GM19099 (cell line): ENCODE measurements around the gene CHRNA9.

Source experiments
- POLR2A ChIP-seq: IDR thresholded peaks from 3 replicates; pipeline ENCODE4 v1.6.1; 2011; ENCODE audit warnings: low read depth; ENCODE audit not compliant: insufficient read length; ENCODE audit errors: extremely low read depth

The CHRNA9 gene

GRCh38 chr4:40394236-40394635 lies 59.1 kb downstream of the CHRNA9 start:
- no peak for TF ChIP-seq POLR2A

GRCh38 chr4:40395166-40395900 lies 60.2 kb downstream of the CHRNA9 start:
- TF ChIP-seq POLR2A: no peak

DNA sequence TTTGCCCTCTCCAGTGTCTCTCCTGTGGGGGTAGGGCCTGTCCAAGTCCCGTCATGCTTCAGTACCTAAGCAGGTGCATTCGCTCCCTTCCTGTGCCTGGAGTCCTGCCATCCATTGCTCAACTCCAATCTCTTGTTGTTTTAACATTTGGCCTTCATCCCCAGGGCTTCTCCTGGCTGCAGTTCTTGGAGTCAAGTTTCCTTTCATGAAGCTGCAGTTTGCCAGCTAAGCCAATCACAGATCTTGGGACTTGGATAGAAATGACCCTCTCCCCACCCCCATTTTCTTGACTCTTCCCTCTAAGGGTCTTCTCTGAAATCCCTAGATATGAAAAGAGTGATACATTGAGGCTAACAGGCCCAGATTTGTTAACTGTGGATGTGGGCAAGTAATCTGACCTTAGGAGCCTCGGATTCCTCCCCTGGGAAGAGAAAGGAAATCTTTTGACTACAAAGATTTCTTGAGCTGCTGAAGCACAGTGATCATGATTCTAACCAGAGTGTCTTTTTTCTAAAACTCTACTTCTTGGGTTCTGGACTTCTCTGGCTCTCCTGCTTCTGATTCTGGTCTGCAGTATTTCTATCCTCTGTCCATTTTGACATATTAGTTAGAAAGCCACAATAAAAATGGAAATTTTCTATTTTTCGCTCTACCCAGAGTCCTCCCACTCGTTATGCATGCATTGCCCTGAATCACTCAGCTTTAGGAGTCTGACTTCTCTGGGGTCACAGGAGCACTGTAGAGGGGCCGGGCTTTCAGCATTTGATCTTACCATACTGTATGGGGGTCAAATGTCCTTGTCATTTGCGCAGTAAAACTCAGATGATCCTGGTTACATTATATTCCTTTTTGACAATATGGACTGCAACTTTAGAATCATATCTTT lies 61.0 kb downstream of the CHRNA9 start:
- TF ChIP-seq POLR2A: no peak

- no peak for TF ChIP-seq POLR2A
These were observed 64.4 kb downstream of the CHRNA9 start for GRCh38 chr4:40399578-40399977.

- TF ChIP-seq POLR2A: no peak
These were observed 66.0 kb downstream of the CHRNA9 start for GRCh38 chr4:40401096-40401495.

DNA sequence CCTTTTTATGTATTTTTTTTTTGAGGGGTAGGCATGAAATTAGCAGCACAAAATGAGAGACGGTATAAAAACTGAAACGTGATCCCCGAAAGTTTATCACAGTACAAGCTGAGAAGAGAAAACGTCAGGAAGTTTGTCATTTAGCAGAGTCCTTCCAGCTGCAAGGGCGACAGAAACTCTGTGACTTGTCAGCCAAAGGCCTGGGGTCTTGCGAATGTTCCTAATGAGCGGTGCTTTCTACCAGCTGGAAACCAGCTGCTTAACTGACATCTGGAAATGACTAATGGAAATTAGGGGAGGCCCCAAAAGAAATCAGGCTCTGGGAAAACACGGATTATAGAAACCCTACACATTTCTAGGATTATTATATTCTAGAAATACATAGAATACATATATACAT lies 66.5 kb downstream of the CHRNA9 start:
- no peak for TF ChIP-seq POLR2A

GRCh38 chr4:40402556-40402955 lies 67.4 kb downstream of the CHRNA9 start:
- no peak for TF ChIP-seq POLR2A

GRCh38 chr4:40403081-40403480 lies 67.9 kb downstream of the CHRNA9 start:
- no peak for TF ChIP-seq POLR2A
